GM19395 (cell line): ENCODE measurements around the gene ADAMTS1.

Source experiments
- ATAC-seq: cut with Tn5 transposase; IDR thresholded peaks from one replicate; pipeline ENCODE4 v1.9.1; 2021; ENCODE audit warnings: mild to moderate bottlenecking, moderate library complexity; ENCODE audit not compliant: unreplicated experiment

ADAMTS1 gene

GRCh38 chr21:26845759-26846035 lies 488 bp upstream of the ADAMTS1 start:
- ATAC-seq, result no peak

GRCh38 chr21:26844258-26845065 lies 747 bp downstream of the ADAMTS1 start:
- no peak for ATAC-seq

DNA sequence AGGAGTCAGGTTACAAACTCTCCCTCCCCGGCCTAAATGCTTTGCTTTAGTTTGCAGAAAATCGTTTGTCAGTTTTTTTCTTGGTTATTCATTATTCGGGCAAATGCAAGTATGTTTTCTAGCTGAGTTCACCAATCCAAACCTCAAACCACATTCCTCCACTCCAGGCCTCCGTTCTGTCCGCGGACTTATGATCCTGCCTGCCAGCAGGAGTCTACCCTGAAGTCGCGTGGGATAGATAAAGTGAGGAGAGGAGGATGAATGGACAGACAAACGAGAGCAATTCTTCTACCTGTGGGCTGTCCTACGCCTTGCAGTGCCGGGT lies 1.3 kb downstream of the ADAMTS1 start:
- no peak for ATAC-seq

- ATAC-seq, result no peak
Measured at GRCh38 chr21:26842974-26843932, 2.0 kb downstream of the ADAMTS1 start.

- ATAC-seq, result no peak
Measured at GRCh38 chr21:26842300-26842699, 2.9 kb downstream of the ADAMTS1 start.

DNA sequence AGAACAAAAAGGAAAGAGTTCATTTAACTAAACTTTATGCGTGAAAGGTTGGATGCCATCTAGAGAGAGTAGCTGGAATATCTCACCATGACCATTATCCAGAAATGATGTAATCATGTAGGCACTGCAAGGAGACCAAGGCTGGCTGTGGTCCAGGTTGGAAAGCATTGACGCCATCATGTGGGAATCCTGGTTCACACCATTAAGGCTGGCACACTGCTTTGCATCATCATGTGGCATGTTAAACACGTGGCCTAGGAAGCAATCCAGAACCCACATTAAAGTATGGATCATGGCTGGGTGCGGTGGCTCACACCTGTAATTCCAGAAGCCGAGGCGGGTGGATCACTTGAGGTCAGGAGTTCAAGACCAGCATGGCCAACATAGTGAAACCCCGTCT lies 4.3 kb downstream of the ADAMTS1 start:
- ATAC-seq, result no peak

- ATAC-seq, result no peak
Measured at GRCh38 chr21:26840201-26840600, 5.0 kb downstream of the ADAMTS1 start.

- ATAC-seq, result no peak
Measured at GRCh38 chr21:26837539-26837938, 7.7 kb downstream of the ADAMTS1 start.

- no peak for ATAC-seq
Measured at GRCh38 chr21:26836528-26836927, 8.7 kb downstream of the ADAMTS1 start.

DNA sequence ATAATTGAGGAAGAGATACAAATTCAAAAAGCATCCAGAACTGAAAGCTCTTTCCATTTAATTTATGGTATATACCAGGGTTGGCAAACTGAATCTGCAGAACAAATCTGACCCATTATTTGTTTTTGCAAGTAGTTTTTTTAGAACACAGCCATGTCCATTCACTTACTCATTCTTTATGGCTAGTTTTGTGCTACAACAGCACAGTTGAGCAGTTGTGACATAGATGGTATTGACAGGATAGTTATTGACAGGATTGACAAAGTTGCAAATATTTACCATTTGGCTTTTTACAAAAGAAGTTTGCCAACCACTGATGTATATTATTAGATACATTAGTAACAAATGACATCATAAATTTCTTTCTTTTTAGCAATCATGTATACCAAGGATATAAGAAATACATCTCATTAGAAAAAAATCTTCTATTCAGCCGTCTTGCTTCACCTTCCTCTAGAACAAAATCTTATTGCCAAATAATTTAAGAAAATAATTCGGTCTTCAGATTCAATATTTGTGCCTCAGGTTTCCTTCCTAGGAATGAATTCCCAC lies 9.4 kb downstream of the ADAMTS1 start:
- ATAC-seq, result no peak

DNA sequence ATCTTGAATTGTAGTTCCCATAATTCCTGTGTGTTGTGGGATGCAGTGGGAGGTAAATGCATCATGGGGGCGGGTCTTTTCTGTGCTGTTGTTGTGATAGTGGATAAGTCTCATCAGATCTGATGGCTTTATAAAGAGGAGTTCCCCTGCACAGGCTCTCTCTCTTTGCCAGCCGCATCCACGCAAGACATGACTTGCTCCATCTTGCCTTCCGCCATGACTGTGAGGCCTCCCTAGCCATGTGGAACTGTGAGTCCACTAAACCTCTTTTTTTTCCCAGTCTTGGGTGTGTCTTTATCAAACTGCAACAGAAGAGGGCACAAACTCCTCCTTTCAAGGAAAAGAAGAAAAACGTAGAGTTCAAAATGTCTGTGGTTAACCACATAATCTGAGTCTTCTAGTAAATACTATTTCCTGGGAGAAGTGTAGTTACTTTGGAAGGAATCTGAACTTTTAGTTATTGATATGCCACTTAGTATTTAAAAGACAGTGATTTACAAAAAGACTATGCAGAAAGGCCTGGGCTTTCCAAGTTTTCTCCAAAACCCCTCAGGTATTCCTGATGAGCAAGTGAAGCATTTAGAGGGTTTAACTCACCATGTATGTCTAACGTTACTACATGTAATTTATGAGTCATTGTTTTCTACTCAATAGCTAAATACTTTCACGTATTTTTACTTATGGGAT lies 10.0 kb downstream of the ADAMTS1 start:
- ATAC-seq, result no peak

GRCh38 chr21:26834181-26834905 lies 10.9 kb downstream of the ADAMTS1 start:
- no peak for ATAC-seq

GRCh38 chr21:26833460-26833939 lies 11.7 kb downstream of the ADAMTS1 start:
- ATAC-seq, result no peak

- ATAC-seq, result no peak
Measured at GRCh38 chr21:26833011-26833410, 12.2 kb downstream of the ADAMTS1 start.

- ATAC-seq, result no peak
Measured at GRCh38 chr21:26832546-26832945, 12.7 kb downstream of the ADAMTS1 start.

GRCh38 chr21:26826801-26827200 lies 18.4 kb downstream of the ADAMTS1 start:
- no peak for ATAC-seq

DNA sequence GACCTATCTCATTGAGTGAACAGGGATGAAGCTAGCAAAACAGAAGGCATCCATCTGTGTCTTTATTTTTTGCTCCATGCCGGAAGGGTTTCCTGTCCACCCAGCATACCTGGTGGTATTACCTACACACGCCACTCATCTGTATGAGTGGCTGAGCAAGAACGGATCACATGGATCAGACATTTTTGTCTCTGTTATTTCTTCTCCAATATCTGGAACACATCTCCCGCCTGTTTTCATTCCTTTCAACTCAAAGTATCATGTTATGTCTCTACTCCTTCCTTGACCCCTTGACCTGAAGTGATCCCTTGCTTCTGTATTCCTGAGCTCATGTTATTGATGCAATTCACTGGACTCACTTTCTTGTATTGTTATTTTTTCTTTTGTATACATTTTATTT lies 24.7 kb downstream of the ADAMTS1 start:
- no peak for ATAC-seq

DNA sequence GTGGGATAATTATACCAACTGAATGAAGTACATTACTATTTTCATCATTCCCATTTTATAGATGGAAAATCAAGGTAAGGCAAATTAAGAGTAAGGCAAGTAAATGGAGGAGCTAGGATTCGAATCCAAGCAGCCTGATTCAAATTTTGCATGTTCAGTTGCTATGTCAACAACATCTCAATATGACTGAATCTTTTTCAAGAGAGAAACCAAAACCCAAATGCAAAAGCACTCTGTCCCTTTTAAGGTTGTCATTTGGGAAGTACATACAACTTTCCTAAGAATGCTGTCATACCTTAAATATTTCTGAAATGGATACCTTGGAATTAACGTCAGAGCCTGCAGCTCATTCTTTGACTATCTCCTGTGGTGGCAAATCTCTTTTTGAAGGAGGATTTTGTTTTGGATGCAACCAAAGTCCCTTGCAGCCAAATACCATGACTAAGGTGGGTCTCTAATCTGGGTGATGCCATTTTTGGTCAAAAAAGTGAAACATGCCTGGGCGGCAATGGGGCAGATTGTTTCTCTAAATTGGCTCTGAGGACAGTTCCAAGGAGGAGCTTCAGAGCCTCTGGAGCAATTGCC lies 25.4 kb downstream of the ADAMTS1 start:
- ATAC-seq, result no peak

DNA sequence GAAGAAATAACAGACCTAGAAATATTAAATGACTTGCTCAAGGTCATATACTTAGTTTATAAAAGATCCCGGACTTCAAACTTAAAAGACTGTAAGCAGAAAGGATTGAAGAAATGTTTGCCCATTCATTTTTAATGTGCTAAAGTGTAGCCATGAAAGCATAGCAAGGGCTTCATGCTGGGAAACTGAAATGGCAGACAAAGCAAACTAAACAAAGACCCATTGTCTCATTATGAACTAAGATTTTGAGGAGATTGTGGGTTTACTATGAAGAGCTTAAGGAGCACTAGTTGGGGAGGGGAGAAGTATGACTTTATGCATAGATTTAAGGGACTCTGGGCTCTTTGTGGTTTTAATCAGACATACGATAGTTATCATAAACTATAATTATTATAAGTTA lies 26.3 kb downstream of the ADAMTS1 start:
- ATAC-seq, result no peak

GRCh38 chr21:26815197-26815596 lies 30.0 kb downstream of the ADAMTS1 start:
- ATAC-seq, result no peak
